HepG2 (cell line): ENCODE results near the gene SHROOM1. TPM values are rescaled to one million over a fixed set of nuclear protein-coding genes. Genes with fewer than 3 reads are reported as not detected.

Experiments used
- ATAC-seq: fragments of 200-7000 bp; cut with Tn5 transposase; 3 replicates; pipeline ENCODE4 v1.9.1; 2020; ENCODE audit warnings: mild to moderate bottlenecking, moderate library complexity
- BruUV-seq: library from RNA; stranded (reverse); fragments of 400-500 nt; replicated peaks from 2 replicates; lab custom pipeline; 2021; lab: Mats Ljungman, UMichigan
- CTCF ChIA-PET: fragments of 300-600 bp; formaldehyde crosslinking; extraction: SDS; loops from one replicate; lab custom pipeline; 2021; ENCODE audit warnings: low total read pairs, inconsistent platforms, low intra/inter-chr PET ratio; lab: Yijun Ruan, JAX
- POLR2A ChIA-PET: fragments of 350-600 bp; sonication (Branson Sonifier 250); formaldehyde crosslinking; loops from one replicate; lab custom pipeline; 2020; ENCODE audit warnings: antibody characterized with exemption, inconsistent platforms; lab: Yijun Ruan, JAX
- DNase-seq: peaks from one replicate; pipeline ENCODE4 v3.0.0-alpha.2; 2015; ENCODE audit warnings: low spot score
- FAIRE-seq: peaks from 3 replicates; lab custom pipeline; 2011; peaks lifted over from hg19 to GRCh38; lab: Jason Lieb, UNC
- H2AFZ ChIP-seq: one replicate; pipeline ENCODE4 v1.6.1; 2011; ENCODE audit warnings: low read length, inconsistent platforms
- H3K27ac ChIP-seq: fragments of 300-600 bp; 3 replicates; pipeline ENCODE4 v1.8.0; 2011; ENCODE audit warnings: mixed run types, mild to moderate bottlenecking, mixed read lengths, low read length, inconsistent platforms; ENCODE audit not compliant: insufficient read depth; ENCODE audit errors: extremely low read length
- H3K27me3 ChIP-seq, 2 experiments: fragments of 200-600 bp in 1 of 2; 2 replicates in 1 of 2; 3 replicates in 1 of 2; pipeline versions ENCODE4 v1.6.0 to v1.8.0; 2011; ENCODE audit warnings: low read length in 2 of 2, mild to moderate bottlenecking in 2 of 2, moderate library complexity in 2 of 2, inconsistent platforms in 1 of 2; ENCODE audit not compliant: insufficient read depth in 2 of 2, control insufficient read depth in 1 of 2
- H3K36me3 ChIP-seq, 2 experiments: fragments of 200-600 bp in 1 of 2; replicated peaks in 1 of 2; 2 replicates in 1 of 2; 3 replicates in 1 of 2; pipeline versions ENCODE4 v1.5.1 to v1.8.0; 2011; ENCODE audit warnings: low read length in 2 of 2, inconsistent platforms in 1 of 2; ENCODE audit not compliant: insufficient read depth in 2 of 2, control insufficient read depth in 1 of 2
- H3K4me1 ChIP-seq: 2 replicates; pipeline ENCODE4 v1.5.1; 2012; ENCODE audit warnings: low read length, inconsistent platforms; ENCODE audit not compliant: insufficient read depth
- H3K4me2 ChIP-seq: 2 replicates; pipeline ENCODE4 v1.6.0; 2011; ENCODE audit warnings: low read depth, low read length, inconsistent platforms
- H3K4me3 ChIP-seq, 3 experiments: fragments of 200-600 bp in 1 of 3; sonication (generic), shearing (Covaris generic) in 1 of 3; replicated peaks in 1 of 3; 2 replicates each; pipeline ENCODE4 v1.5.1; 2011 to 2016; ENCODE audit warnings: low read length in 3 of 3, inconsistent platforms in 2 of 3, low read depth in 2 of 3, mild to moderate bottlenecking in 2 of 3, control low read depth in 1 of 3, mixed read lengths in 1 of 3; ENCODE audit not compliant: insufficient read depth in 1 of 3
- H3K79me2 ChIP-seq: one replicate; pipeline ENCODE4 v1.6.1; 2011; ENCODE audit warnings: low read length, inconsistent platforms; ENCODE audit not compliant: insufficient read depth
- H3K9ac ChIP-seq: 2 replicates; pipeline ENCODE4 v1.6.0; 2011; ENCODE audit warnings: mild to moderate bottlenecking, low read depth, low read length, inconsistent platforms; ENCODE audit not compliant: insufficient read depth
- H3K9me3 ChIP-seq: 2 replicates; pipeline ENCODE4 v1.5.1; 2012; ENCODE audit warnings: mild to moderate bottlenecking, low read length
- H4K20me1 ChIP-seq: 2 replicates; pipeline ENCODE4 v1.6.0; 2011; ENCODE audit warnings: inconsistent platforms, mild to moderate bottlenecking, low read length, moderate library complexity; ENCODE audit not compliant: insufficient read depth
- ATF2 ChIP-seq: sonication (generic); formaldehyde crosslinking; IDR thresholded peaks from 2 replicates; pipeline ENCODE4 v1.4.0; 2020; ENCODE audit warnings: missing genetic modification reagents
- EP300 ChIP-seq, 3 experiments: sonication (generic) in 1 of 3; formaldehyde crosslinking in 1 of 3; IDR thresholded peaks; 2 replicates each; pipeline versions ENCODE4 v1.5.1 to v1.6.1; 2011 to 2020; ENCODE audit warnings: low read depth in 2 of 3, low read length in 2 of 3, borderline replicate concordance in 1 of 3, improper control_type of control experiment in 1 of 3, mild to moderate bottlenecking in 1 of 3, missing genetic modification reagents in 1 of 3, moderate library complexity in 1 of 3
- KAT8 ChIP-seq: IDR thresholded peaks from 2 replicates; pipeline ENCODE4 v1.6.1; 2016; ENCODE audit warnings: missing genetic modification reagents, missing compliant biosample characterization
- KDM5B ChIP-seq: sonication (generic); formaldehyde crosslinking; IDR thresholded peaks from 2 replicates; pipeline ENCODE4 v1.4.0; 2020; ENCODE audit warnings: missing genetic modification reagents, mild to moderate bottlenecking, borderline replicate concordance
- TAF1 ChIP-seq: sonication (generic); formaldehyde crosslinking; IDR thresholded peaks from 2 replicates; pipeline ENCODE4 v1.4.0; 2020; ENCODE audit warnings: missing genetic modification reagents
- TCF7L2 ChIP-seq: IDR thresholded peaks from 2 replicates; pipeline ENCODE4 v1.6.1; 2011; ENCODE audit warnings: mild to moderate bottlenecking, low read depth, low read length, moderate library complexity
- ZBTB14 ChIP-seq: sonication (generic); formaldehyde crosslinking; IDR thresholded peaks from 2 replicates; pipeline ENCODE4 v1.4.0; 2020; ENCODE audit warnings: missing genetic modification reagents
- ZNF24 ChIP-seq: fragments of 450-650 bp; IDR thresholded peaks from 2 replicates; pipeline ENCODE4 v1.6.1; 2017; ENCODE audit warnings: antibody characterized with exemption, mild to moderate bottlenecking
- ZNF280B ChIP-seq: sonication (generic); formaldehyde crosslinking; IDR thresholded peaks from 2 replicates; pipeline ENCODE4 v1.5.0; 2020; ENCODE audit warnings: missing genetic modification reagents, mild to moderate bottlenecking, borderline replicate concordance
- ZNF609 ChIP-seq: sonication (generic); formaldehyde crosslinking; IDR thresholded peaks from 2 replicates; pipeline ENCODE4 v1.4.0; 2020; ENCODE audit warnings: mild to moderate bottlenecking, missing genetic modification reagents, borderline replicate concordance
- ZNF672 ChIP-seq: sonication (generic); formaldehyde crosslinking; IDR thresholded peaks from 2 replicates; pipeline ENCODE4 v1.8.1; 2022; ENCODE audit warnings: missing genetic modification reagents
- ZSCAN5A ChIP-seq: sonication (generic); formaldehyde crosslinking; IDR thresholded peaks from 2 replicates; pipeline ENCODE4 v1.8.0; 2022; ENCODE audit warnings: mild to moderate bottlenecking, missing genetic modification reagents, borderline replicate concordance
- WGBS: methylation state at CpG from one replicate; pipeline ENCODE4 v1.1.6; 2017; ENCODE audit warnings: low lambda C conversion rate; 5-methylcytosine and 5-hydroxymethylcytosine counted together
- in situ Hi-C: cut with HindIII; loops from 2 replicates; pipeline ENCODE4 v1.10.0; 2017; ENCODE audit warnings: low pct_unique_long_range_greater_than_20kb; ENCODE audit not compliant: extremely low pct_ligation_motif_present
- intact Hi-C: fragments of 100-400 bp; cut with micrococcal nuclease; formaldehyde crosslinking; loops from one replicate; pipeline ENCODE4 v1.10.0; 2022; ENCODE audit not compliant: unreplicated experiment
- polyA plus RNA-seq, 8 experiments: library from polyadenylated mRNA; depleted of rRNA in 3 of 8; stranded (reverse) in 7 of 8; unstranded in 1 of 8; fragments of >200 nt; fragmentation: Illumina TruSeq in 4 of 8; extraction: Trizol in 4 of 8; gene quantifications; 2 replicates each; pipeline versions ENCODE4 v1.2.1 to v1.2.3, GENCODE V29; 2011 to 2016; ENCODE audit warnings: low read depth in 4 of 8, missing spikeins in 1 of 8, mixed read lengths in 1 of 8; ENCODE audit not compliant: insufficient read depth in 1 of 8
- total RNA-seq, 5 experiments: library from RNA; depleted of rRNA; stranded (reverse); fragments of >200 nt; fragmentation: Illumina TruSeq; extraction: Trizol; gene quantifications; 2 replicates each; pipeline ENCODE4 v1.2.3, GENCODE V29; 2016; ENCODE audit warnings: low read depth in 1 of 5

The SHROOM1 gene
- total and polyA plus RNA-seq, 2 of the 13 experiments (the other 11 are each of a cell fraction or from before 2014, with no cell fraction given): 18.2 to 25.7 TPM

- no peak for TF ChIP-seq ZNF609 (CRISPR knock-in tag)
- no peak for TF ChIP-seq ZNF672
- no peak for TF ChIP-seq TAF1 (CRISPR knock-in tag)
- no peak for TF ChIP-seq EP300 (IDR thresholded peaks at IDR 0.05; ENCODE audit: low read depth in 2 of 2, low read length in 2 of 2)
- TF ChIP-seq EP300 (CRISPR knock-in tag; IDR thresholded peaks at IDR 0.05; ENCODE audit: borderline replicate concordance): no peak
- TF ChIP-seq ZBTB14 (CRISPR knock-in tag): no peak
- TF ChIP-seq, all 625 proteins: peak for 0
These were observed 50.5 kb downstream of the SHROOM1 start (continued) for GRCh38 chr5:132779961-132780360.

GRCh38 chr5:132778856-132779255, 51.6 kb downstream of the SHROOM1 start:
- H3K4me3 ChIP-seq: no peak overlapping the region
- FAIRE-seq: no peak
- no TSS peak for BruUV-seq
- no peak overlapping the region for H3K4me2 ChIP-seq
- no peak overlapping the region for H2AFZ ChIP-seq
- H3K9me3 ChIP-seq: no peaks in the 10 kb centered on the region
- no peaks in the 10 kb centered on the region for H4K20me1 ChIP-seq
- H3K9ac ChIP-seq: no peak overlapping the region
- H3K27me3 ChIP-seq: no peaks in the 10 kb centered on the region
- DNase-seq: no peak
- ChIA-PET POLR2A (interaction anchor here (2.8 to 4.2 kb wide), 2 partner anchors 28 to 42 kb away, joined by 10 to 21 read pairs; no protein-coding TSS in a partner anchor), CTCF (no interaction called here)
- intact Hi-C loops: no loop called here
- no peak overlapping the region for H3K27ac ChIP-seq
- peaks cover 33% of the 10 kb centered on the region for H3K4me1 ChIP-seq
- no peaks in the 10 kb centered on the region for H3K36me3 ChIP-seq
- WGBS: 92% methylated on average over 5 of the region's 5 CpGs
- no peak for ATAC-seq
- in situ Hi-C loops: no loop called here
- H3K79me2 ChIP-seq: peaks cover 25% of the 10 kb centered on the region
- no peak for TF ChIP-seq ATF2 (CRISPR knock-in tag)
- no peak for TF ChIP-seq TCF7L2
- no peak for TF ChIP-seq ZNF280B (CRISPR knock-in tag)
- no peak for TF ChIP-seq KAT8
- TF ChIP-seq ZNF24: no peak
- no peak for TF ChIP-seq KDM5B (CRISPR knock-in tag)
- TF ChIP-seq ZSCAN5A (CRISPR knock-in tag): no peak
